Activated T-cell treated with anti-CD3 and anti-CD28 coated beads for 4 hours (primary cell): ENCODE measurements around the gene GPC6.

Source experiments
- DNase-seq: peaks from one replicate; pipeline ENCODE4 v3.0.0-alpha.2; 2020

Gene GPC6

DNA sequence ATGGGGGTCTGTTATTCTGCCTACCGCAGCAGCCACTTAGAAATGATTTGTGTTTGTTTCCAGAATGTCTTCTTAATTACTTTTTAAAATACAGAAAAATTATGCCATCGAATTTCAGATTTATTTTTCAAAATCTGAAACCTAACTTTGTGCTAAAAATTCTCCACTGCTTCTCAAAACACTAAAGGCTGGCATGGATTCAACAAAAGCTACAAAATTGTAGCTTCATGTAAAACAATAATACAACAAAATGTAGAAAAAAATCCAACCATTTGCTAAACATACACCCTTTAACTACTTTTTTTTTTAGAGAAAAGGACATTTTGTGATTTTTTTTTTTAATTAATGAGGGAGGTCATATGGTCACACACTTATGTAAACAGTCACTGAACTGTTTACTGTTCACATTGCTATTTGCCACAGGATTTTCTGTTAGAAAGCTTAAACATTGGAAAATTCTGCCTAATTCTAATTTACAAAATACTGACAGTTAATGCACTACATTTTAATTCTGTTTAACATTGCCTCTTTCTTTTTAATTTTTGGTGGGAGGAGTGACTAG lies 646.3 kb downstream of the GPC6 start:
- DNase-seq, result no peak

DNA sequence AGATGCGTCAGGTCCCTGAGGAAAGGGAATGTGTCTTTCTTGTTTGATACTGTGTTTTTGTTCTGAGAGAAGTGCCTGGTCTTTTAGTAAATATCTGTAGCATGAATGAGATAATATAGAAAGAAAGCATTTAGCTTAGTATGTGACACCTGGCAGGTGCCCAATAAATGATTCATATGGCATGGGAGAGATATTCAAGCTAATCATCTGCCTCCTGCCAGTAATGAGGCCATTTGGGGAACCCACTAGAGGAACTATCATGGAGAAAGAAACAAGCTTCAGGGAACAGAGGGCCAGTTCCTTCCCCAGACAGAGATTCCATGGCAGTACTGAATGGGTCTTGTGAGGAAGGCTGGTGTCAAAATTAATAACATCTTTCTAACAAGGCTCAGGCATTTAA lies 648.9 kb downstream of the GPC6 start:
- no peak for DNase-seq

DNA sequence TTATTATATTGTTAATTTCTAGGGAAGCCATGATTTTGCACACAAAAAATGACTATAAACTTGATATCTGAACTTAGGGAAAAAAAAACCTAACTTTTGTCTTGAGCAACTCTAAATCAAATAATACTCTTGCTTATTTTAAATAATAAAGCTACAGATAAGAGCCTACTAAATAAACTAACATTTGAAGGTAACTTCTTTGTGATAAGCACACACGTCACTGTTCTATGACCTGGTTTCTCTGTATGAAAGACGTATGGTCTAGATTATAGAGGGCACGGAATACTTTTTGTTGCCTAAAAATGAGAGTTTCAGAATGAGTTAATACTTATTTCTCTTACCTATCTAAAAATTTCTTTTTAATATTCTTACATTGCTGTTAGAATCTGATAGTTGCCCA lies 649.6 kb downstream of the GPC6 start:
- no peak for DNase-seq

DNA sequence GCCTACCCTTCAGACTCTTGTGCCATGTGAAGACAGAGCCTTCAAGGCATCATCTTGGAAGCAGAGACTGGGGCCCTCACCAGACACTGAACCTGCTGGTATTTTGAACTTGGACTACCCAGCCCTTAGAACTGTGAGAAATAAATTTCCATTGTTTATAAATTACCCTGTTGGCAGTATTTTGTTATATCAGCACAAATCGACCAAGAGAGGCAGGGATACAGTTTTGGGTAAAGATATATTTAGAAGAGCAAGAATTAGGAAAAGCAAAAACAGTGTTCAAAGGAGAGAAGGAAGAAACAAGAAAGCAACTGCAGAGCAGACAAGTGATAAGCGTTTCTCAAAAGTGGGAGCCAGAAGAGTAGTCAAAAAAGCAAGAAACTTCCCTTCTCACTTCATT lies 652.1 kb downstream of the GPC6 start:
- DNase-seq, result no peak

DNA sequence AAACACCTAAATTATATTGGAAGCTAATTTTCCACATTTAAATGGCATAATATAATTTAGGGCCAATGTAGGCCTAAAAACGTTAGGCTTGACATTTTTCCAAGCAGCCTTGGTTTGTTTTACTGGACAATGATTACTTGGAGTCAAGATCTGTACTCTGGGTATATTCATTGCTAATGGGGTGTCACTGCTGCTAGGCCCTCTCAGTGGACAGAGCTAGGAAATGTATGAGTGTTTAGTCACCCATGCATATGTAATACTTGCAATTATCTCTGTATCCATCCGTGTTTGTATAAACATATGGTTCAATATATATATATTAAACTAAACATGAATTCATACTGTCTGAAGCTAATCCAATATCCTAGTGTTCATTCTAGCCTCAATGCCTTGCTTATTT lies 654.8 kb downstream of the GPC6 start:
- no peak for DNase-seq

DNA sequence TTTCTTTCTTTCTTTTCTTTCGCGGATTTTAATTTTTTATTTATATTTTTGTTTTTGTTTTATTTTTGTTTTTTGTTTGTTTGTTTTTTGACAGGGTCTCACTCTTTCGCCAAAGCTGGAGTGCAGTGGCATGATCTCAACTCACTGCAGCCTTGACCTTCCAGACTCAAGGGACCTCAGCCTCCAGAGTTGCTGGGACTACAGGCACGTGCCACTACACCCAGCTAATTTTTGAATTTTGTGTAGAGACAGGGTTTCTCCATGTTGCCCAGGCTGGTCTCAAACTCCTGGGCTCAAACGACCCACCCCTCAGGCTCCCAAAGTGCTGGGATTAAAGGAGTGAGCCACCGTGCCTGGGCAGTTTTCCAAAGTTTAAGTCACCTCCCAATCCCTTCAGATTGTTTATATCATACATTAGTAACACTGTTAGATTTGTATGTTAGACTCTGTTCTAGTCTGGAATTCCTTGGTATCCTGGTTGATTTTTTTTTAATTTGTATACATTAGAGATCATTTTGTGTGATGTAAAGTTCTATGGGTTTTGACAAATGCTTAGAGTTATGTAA lies 655.6 kb downstream of the GPC6 start:
- no peak for DNase-seq

DNA sequence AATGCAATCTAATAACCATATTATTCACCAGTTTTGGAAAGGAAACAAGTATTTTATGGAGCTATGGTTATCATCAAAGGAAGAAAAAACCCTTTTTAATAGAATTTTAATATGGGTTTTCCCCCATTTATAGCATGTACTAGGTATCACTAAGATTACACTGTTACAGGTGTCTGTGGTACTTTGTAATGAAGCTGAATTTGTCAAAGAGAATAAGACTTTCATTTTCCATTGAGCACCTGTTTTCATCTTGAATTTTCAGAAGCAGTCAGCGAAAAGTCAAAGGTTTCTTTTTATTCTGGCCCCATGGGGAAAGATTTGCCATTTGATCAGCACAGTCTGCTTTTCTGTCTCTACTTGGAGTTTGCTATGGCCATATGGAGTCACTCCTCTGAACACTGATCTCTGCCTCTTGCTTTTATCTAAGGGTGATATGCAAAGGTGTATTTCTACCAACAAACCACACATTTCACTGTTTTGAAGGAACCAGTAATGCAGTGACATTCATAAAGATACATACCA lies 662.9 kb downstream of the GPC6 start:
- no peak for DNase-seq

DNA sequence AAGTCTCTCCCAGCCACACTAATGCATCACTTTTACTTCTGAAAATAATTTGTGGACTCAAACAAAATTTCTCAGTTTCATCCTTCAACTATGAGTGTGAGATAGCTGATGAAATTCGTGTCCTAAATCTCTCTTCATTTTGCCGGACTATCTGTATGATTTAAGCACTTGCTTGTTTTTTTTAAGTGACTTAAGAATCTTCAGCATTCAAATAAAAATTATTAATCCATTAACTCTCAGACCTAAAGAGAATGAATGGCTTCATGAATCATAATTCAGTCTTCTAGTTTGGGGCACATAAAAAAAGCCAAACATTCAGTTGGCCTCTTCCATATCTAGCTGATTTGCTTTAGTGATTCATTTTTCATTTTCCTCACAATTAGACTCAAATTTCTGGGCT lies 673.4 kb downstream of the GPC6 start:
- no peak for DNase-seq

DNA sequence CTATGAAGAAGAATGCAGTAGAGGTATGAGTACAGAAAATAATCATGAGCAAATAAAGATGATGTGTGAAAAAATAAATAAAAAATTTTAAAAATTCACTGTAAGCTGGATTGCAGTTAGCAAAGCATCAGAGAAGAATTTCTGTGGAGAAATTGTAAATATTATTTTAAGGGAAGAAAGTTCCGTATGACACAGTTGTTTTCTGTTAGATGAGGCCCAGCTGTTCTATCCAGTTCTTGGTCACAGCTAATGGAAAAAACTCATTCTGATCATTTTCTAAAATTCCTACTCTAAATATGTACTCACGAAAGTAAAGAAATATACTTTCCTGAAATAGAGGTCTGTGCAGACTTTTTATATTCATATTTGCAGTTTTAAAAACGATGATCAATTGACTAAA lies 674.1 kb downstream of the GPC6 start:
- DNase-seq, result no peak

DNA sequence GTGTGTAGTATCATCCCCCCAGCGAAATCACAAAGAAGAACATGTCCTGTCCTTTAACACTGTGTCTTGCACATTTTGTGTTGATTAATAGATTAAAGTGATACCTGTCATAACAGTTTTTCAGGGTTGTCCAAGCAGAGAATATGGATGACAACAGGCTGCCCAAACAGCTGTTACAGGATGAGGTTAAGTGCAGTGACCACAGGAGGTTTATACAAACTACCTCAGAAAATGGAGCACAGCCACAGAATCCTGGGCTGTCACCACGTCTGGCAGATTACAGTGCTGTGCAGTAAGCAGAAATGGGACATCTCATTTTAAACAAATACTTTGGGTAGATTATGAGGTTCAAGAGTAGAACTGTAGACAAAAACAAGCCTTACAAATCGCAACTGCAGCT lies 677.3 kb downstream of the GPC6 start:
- DNase-seq, result no peak

DNA sequence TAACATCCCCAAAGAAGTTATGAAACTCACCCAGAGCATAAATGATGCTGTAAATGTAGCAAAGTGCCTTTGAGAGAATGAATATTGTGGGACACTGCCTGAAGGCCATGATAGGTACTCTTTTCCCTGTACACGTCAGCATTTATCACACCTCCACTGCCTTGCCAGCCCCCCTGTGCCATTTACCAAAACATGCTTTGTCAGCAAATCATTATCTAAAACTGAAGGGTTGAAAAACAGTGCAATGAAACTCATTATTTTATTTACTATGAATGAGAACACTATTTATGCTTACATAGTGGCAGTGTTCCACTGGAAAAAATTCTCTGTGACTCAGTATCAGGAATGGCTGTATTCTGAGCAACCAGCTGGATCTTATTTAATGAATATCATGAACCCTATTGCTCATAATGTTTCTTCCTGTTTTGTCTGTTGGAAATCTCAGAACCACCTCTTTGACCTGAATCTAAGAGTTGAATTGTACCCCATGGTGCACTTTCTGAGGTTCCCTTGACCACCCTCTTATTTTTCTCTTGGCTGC lies 688.7 kb downstream of the GPC6 start:
- no peak for DNase-seq

DNA sequence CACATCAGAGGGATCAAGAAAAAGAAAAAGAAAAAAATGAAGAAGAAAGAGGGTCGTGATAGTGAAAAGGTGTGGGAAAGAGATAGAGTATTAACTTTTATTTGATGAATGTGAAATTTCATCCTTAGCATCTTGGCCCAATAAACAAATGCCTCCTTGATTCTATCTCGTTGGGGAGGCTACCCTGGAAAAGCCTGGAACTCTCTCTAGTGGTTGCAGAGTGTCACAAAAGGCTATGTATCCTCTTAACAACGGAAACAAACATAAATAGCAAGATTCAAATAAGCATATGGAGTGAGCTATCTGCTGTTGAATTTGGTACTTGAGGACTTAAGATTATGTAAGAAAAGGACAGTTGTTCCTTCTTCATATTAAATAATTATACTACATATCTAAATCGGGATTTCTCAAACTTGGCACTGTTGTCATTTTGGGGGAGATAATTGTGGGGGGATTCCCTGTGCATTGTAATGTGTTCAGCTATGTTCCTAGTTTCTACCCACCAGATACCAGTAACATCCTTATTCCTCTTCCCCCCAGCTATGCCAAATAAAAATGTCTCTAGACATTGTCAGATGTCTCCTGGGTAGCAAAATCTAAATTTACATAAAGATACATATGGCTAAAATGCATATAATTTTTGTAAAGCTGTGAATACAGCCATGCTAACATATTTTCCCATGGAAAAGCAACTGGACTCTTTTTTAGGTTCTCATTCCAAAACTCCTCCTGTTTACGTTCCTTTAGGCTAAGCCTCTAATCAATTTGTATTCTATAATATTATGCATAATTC lies 695.7 kb downstream of the GPC6 start:
- no peak for DNase-seq

DNA sequence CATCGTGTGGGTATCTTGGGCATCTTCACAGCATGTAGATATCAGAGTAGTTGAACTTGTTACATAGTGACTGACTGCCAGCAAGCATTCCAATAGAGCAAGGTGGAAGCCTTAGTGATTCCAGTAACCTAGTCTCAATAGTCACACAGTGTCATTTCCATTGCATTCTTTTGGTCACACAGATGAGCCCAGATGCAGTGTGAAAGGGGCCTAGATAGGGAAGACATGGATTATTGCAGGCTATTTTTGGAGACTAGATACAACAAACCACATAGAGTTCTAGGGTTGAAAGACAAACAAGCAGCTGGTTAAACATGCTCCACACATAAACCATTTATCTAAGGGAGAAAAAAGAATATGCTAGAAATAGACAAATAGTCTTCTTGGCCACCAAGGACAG lies 699.4 kb downstream of the GPC6 start:
- DNase-seq, result no peak

DNA sequence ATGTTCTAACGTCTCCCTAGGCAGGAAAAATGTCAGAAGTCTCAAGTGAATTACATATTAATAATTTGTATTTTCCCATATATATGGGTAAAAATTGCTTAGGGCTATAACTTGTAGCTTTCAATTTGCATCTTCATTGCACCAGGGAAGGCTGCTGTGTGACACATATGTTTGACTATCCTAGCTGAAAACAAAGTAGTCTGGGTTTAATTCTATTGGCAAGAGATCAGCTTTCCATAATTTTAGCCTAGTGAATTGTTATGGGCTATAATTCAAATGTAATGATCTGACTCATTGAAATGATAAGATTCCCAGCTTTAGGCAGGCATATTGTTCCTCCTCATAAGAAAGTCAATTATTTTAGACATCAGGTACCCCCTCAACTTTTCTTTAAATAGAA lies 699.8 kb downstream of the GPC6 start:
- DNase-seq, result no peak

DNA sequence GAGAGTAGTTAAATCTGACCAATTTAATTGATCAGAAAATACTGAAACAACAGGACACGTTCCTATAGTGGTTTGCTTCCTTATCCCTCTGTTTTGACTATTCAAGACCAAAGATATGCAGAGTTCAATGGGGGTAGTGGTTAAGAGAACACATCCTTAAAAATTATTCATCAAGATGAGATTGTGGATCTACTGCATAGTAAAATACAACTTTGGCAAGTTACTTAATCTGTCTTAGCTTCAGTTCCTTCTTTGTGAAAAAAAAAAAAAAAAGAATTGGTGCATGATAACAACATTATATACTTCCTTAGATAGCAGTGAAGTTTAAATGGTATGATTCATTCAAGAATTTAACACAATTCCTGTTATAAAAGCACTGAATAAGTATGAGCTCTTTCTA lies 700.8 kb downstream of the GPC6 start:
- DNase-seq, result no peak

DNA sequence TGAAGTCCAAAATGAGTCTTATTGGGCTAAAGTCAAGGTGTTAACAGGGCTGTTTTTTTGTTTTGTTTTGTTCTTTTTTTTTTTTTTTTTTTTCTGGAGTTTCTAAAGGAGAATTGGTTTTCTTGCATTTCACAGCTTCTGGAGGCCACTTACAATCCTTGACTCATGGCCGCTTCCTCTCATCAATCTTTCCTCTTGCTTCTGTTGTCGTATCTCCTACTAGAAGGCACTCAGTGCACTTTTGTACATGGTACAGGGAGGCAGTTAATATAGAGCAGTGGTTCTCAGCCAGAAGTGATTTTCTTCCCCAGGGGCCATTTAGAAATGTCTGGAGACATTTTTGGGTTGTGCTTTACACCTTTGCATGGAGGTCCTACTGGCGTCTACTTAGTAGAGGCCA lies 706.3 kb downstream of the GPC6 start:
- DNase-seq, result no peak

DNA sequence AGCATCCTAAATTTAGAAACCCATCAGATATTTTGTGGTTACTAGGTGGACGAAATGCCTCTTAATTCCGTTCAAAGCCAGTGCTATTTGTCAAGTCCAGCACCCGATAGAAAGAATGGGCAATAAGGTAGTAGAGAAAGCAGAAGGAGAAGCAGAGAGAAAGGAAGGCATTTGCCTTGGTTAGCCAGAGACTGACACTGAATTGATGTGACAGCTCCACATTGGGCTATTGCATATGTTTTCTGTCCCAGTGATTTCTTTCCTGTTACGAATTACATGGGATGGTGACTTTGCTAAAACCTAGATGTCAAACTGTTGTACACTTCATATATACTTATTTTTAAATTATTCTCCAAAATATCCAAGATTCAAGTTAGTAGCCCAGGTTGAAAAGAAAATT lies 710.3 kb downstream of the GPC6 start:
- DNase-seq, result no peak

DNA sequence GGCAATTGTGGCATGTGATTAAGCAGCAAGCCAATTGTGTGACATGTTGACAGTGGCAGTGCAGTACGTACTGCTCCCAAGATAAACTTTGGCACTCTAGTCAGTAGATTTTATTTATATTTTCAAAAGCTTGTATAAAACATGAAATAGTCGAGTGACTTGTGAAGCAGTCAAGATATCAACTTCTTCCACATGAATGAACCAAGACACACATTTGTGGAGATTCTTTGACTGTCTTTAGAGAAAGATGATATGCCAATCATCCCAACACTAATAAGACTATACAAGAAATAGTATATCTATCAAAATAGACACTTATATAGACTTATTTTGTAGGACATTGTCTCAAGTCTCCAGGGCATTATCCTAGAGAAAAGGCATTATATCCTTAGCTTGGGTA lies 714.8 kb downstream of the GPC6 start:
- DNase-seq, result no peak

DNA sequence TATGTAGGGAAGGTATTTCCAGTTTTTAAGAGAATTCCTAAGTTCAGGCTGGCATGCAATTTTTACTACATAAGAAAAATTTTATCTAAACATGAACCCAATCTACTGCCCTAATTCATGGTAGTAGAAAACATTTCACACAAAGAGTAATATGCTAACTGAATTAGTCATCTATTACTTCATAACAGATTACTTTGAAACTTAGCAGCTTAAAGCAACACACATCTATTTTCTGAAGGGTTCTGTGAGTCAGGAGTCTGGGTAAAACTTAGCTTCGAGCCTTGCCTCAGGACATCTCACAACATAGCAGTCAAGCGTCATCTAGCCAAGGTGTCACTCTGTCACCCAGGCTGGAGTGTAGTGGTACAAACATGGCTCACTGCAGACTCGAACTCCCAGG lies 715.4 kb downstream of the GPC6 start:
- DNase-seq, result no peak

DNA sequence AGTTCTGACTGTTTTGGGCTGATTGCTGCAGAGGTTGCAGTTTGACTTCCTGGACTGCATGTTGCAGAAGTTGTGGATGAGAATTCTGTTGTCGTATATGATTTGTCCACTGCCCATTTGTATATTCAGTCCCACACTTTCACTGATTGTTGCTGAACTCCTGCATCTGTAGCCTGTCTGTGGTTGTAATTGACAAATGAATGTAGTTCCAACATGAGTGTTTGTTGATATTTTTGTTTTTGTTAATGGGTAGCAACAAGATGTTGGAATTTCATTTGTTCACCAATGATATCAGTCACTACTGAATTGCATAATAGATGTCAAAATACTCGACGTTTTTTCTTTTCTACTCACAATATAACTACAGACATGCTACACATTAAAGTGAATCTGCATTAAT lies 719.0 kb downstream of the GPC6 start:
- no peak for DNase-seq

DNA sequence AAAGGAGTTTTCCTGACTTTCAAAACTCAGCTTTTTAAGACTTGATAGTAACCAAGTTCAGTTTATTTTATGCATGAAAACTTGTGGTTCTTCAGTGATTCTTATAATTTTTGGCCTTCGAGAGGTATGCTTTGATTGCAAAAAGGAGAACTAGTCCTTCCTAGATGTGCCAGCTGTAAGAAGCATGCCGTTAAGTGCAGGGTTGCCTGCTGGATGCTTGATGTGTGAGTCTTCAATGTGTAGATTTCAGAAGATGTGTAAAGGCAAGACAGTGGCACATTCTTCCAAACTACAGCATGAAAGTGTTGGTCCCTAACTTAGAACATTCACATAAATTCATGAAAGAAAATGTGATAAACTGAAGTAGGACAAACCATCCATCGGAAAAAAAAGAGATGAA lies 720.4 kb downstream of the GPC6 start:
- DNase-seq, result no peak

DNA sequence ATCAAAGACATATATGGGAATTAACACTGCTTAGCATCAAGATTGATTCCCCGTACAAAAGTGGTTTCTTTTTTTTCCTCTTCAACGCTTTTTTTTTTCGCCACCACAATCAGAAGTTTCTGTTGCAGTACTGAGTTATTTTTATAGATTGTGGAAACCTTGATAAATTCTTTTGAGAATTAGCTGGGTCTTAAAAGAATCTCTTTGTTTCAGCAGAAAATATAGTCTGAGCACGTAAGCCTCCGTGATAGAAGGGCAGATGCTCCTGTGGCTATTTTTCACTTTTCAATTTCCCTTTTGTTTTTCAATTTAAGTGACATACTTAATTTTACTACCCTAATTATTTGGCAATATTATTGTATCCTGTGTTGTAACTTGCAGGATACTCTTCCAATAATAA lies 721.0 kb downstream of the GPC6 start:
- no peak for DNase-seq

DNA sequence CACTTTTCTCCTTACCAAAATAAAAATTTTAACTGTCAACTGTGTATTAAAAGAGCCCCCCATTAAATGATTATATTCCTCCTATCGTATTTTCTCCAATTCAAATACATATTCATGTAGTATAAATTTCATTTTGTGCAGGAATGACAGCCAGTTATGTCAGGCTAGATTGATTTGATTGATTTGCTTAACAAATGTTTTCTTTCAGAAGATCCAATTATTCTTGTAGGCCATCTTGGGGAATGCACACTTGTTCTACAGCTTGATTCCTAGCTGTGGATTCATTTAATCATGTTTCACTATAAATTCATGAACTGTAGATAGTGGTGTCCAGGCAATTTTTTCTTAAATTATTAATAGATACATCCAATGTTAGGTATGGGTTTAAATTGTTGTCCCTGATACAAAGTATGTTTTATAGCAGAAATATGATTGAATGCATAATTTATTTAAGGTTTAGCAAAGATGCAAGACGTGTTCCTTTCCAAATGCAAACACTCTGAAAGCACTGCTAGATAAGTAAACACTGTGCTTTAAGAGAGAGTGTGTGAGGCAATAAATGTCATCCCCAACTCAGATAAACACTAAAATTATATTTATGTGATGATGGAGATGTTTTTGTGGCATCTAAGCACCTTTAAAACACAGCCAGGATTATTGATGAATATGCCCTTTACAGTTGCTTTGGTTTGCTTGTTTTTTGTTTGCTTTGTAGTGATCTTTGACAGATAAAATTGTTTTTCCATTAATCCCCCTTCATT lies 721.7 kb downstream of the GPC6 start:
- no peak for DNase-seq

DNA sequence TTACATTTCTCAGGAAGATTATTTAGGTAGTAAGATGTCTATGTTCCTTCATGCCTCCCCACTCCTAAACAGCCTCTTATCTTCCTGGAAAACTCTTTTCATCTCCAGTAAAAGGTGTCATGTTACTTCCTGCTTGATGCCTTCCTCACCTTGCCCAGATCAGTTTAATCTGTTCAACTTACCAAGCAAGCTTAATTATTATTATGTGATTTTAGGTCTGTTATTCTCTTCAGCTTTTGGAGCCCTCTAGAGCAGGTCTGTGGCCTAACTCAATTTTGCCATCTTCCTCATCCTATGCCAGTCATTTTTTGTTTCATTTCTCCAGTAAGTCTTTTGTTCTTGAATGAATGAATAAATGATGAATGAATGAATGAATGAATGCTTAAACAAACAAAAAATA lies 724.5 kb downstream of the GPC6 start:
- DNase-seq, result no peak
